ENCODE results near the gene XRN2. TPM values are rescaled to one million over a fixed set of nuclear protein-coding genes. Genes with fewer than 3 reads are reported as not detected.

XRN2 gene
- polyA plus RNA-seq, 3 donors, result 53.1 to 111 (median 101) TPM

- H3K4me3 ChIP-seq (replicated peaks in 1 of 3; ENCODE audit: low read depth in 2 of 3, low read length in 3 of 3), result no peak within 1 kb of the TSS
- Mint-ChIP-seq H3K4me3 (peak within 1 kb of the TSS in 1 of 2 donors; percentile 78), H3K4me1 (peaks cover 20% of the 10 kb centered on the region), H3K27ac (no peak within 1 kb of the TSS), H3K9me3 (peaks cover 0 to 11% (median 7%) of the 10 kb centered on the region in 7 donors), H3K27me3 (ENCODE audit: low read depth in 3 of 3) (peaks cover 77 to 89% (median 78%) of the 10 kb centered on the region in 3 donors), H3K36me3 (peaks cover 0 to 5% of the 10 kb centered on the region in 2 donors)
- peaks cover 0 to 13% of the 10 kb centered on the region in 2 donors for H3K4me1 ChIP-seq (ENCODE audit: control insufficient read depth in 1 of 2, insufficient read depth in 2 of 2, low read length in 2 of 2)
- no peak within 1 kb of the TSS for H3K27ac ChIP-seq (ENCODE audit: low read depth in 1 of 2, low read length in 2 of 2)
- H2AFZ ChIP-seq (ENCODE audit: insufficient read depth, low read depth, low read length, poor library complexity, severe bottlenecking), result peak within 1 kb of the TSS; percentile 15
- 8% methylated on average over 41 of the region's 57 CpGs for WGBS (ENCODE audit: insufficient coverage)
- H3K4me2 ChIP-seq (replicated peaks; ENCODE audit: extremely low read depth, low read length, poor library complexity, severe bottlenecking), result peak within 1 kb of the TSS; percentile 37
- intact Hi-C loops (cut with micrococcal nuclease), result loop anchor here in 1 of 2 donors (10.0 kb wide), 1 partner anchor 107 kb away; no protein-coding TSS in a partner anchor
- no peak for TF ChIP-seq CTCF (IDR thresholded peaks at IDR 0.05)
- H3K27me3 ChIP-seq (ENCODE audit: control insufficient read depth in 2 of 2, insufficient read depth in 2 of 2, low read length in 2 of 2), result peaks cover 84 to 89% of the 10 kb centered on the region in 2 donors
- H3K9me3 ChIP-seq (replicated peaks in 1 of 2; ENCODE audit: control insufficient read depth in 1 of 2, insufficient read depth in 1 of 2, low read length in 2 of 2), result peaks cover 0 to 13% of the 10 kb centered on the region in 2 donors
- no peaks in the 10 kb centered on the region for H4K20me1 ChIP-seq (ENCODE audit: insufficient read depth, low read length)
- no peaks in the 10 kb centered on the region for H3K36me3 ChIP-seq (replicated peaks in 1 of 2; ENCODE audit: control insufficient read depth in 1 of 2, insufficient read depth in 2 of 2, low read length in 2 of 2)
- H3K9ac ChIP-seq (ENCODE audit: insufficient read depth, low read length, poor library complexity, severe bottlenecking), result no peak within 1 kb of the TSS
- DNase-seq, result no peak
- no peaks in the 10 kb centered on the region for H3K79me2 ChIP-seq (ENCODE audit: insufficient read depth, low read length)
These were observed 94.4 kb downstream of the XRN2 start, which contains the start of gene NKX2-4 for GRCh38 chr20:21397341-21398108. Gene NKX2-4 (minus strand): TSS chr20:21397526. CDS start chr20:21397399, 127 bp downstream.

DNA sequence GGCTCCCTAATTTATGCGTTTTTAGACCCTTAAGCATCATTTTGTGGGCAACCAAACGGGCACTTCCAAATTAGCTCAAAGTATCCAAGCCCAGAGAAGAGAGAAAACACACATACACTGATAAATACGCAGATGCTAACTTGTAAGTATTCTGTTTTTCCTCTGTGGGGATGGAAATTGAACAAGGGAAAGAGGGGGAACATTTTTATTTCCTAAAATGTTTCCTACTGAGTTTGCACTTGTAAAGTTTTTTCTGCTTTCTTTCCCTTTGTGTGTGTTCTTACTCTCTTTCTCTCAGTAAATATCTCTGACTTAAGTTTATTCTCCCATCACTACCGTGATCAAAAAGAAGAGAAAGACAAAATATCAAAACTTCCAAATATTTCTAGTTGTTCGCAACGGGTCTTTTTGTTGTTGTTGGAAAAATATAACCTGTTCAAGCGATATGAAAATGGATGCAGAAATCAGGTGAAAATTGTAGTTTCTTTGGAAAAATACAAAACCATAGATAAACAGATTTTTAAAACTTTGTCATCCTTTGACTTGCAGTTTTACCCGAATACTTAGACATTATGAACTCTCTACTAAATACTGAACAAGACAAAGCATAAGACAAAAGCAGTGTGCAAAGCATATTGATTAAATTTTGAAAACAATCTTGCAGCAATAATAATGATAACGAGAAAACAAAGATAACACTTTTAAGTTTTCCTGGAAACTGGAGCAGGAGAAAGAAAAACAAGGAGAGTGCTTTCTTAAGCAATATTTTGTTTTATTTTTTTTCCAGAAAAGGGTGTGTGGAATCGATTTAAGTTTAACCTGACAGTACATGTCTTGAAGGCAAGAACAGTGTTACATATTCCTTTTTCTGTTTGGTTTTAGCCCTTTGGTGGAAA lies 95.2 kb downstream of the XRN2 start:
- peaks cover 0 to 13% of the 10 kb centered on the region in 2 donors for H3K9me3 ChIP-seq (replicated peaks in 1 of 2; ENCODE audit: control insufficient read depth in 1 of 2, insufficient read depth in 1 of 2, low read length in 2 of 2)
- H3K36me3 ChIP-seq (replicated peaks in 1 of 2; ENCODE audit: control insufficient read depth in 1 of 2, insufficient read depth in 2 of 2, low read length in 2 of 2), result no peaks in the 10 kb centered on the region
- H3K4me3 ChIP-seq (replicated peaks in 1 of 3; ENCODE audit: low read depth in 2 of 3, low read length in 3 of 3), result no peak overlapping the region
- no peaks in the 10 kb centered on the region for H4K20me1 ChIP-seq (ENCODE audit: insufficient read depth, low read length)
- intact Hi-C loops (cut with micrococcal nuclease), result loop anchor here in 1 of 2 donors (10.0 kb wide), 1 partner anchor 106 kb away; no protein-coding TSS in a partner anchor
- no peak overlapping the region for H3K9ac ChIP-seq (ENCODE audit: insufficient read depth, low read length, poor library complexity, severe bottlenecking)
- TF ChIP-seq CTCF (IDR thresholded peaks at IDR 0.05), result no peak
- peaks cover 0 to 13% of the 10 kb centered on the region in 2 donors for H3K4me1 ChIP-seq (ENCODE audit: control insufficient read depth in 1 of 2, insufficient read depth in 2 of 2, low read length in 2 of 2)
- no peak overlapping the region for H3K27ac ChIP-seq (ENCODE audit: low read depth in 1 of 2, low read length in 2 of 2)
- no peak for DNase-seq
- WGBS (ENCODE audit: insufficient coverage), result 27% methylated on average over 2 of the region's 10 CpGs
- peaks cover 0 to 2% of the 10 kb centered on the region in 2 donors for H3K36me3 Mint-ChIP-seq
- no peak overlapping the region for H3K4me2 ChIP-seq (replicated peaks; ENCODE audit: extremely low read depth, low read length, poor library complexity, severe bottlenecking)
- H3K27me3 Mint-ChIP-seq (ENCODE audit: low read depth in 3 of 3), result peaks cover 72 to 86% (median 75%) of the 10 kb centered on the region in 3 donors
- peaks cover 0 to 11% (median 7%) of the 10 kb centered on the region in 7 donors for H3K9me3 Mint-ChIP-seq
- peak overlapping the region in 1 of 2 donors; percentile 78 for H3K4me3 Mint-ChIP-seq
- peaks cover 81 to 87% of the 10 kb centered on the region in 2 donors for H3K27me3 ChIP-seq (ENCODE audit: control insufficient read depth in 2 of 2, insufficient read depth in 2 of 2, low read length in 2 of 2)
- no peak overlapping the region for H3K27ac Mint-ChIP-seq
- peaks cover 12% of the 10 kb centered on the region for H3K4me1 Mint-ChIP-seq
- H2AFZ ChIP-seq (ENCODE audit: insufficient read depth, low read depth, low read length, poor library complexity, severe bottlenecking), result no peak overlapping the region
- no peaks in the 10 kb centered on the region for H3K79me2 ChIP-seq (ENCODE audit: insufficient read depth, low read length)

Measured in CD14-positive monocyte (primary cell).